ENCODE data around the gene SLC44A1.

Gene SLC44A1

DNA sequence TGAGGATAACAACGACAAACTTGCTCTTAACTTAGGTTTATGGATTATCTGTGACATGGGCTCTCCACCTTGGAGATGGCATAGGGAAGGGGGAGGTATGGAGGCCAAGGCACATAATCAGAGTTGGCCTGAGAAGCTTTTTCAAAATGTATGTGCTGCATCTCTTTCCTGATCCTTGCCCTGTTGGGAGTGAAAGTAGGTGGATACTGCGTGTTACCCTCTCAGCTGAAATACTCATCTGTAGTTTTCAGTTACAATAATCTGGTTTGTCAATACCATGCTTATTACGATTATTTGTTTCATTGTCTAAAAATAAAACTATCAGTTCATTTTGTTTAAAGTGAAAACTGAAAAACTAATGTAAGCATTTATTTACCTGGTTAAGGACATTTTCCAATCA is 86.7 kb downstream of the SLC44A1 start:
- TF ChIP-seq, protein P1, sequence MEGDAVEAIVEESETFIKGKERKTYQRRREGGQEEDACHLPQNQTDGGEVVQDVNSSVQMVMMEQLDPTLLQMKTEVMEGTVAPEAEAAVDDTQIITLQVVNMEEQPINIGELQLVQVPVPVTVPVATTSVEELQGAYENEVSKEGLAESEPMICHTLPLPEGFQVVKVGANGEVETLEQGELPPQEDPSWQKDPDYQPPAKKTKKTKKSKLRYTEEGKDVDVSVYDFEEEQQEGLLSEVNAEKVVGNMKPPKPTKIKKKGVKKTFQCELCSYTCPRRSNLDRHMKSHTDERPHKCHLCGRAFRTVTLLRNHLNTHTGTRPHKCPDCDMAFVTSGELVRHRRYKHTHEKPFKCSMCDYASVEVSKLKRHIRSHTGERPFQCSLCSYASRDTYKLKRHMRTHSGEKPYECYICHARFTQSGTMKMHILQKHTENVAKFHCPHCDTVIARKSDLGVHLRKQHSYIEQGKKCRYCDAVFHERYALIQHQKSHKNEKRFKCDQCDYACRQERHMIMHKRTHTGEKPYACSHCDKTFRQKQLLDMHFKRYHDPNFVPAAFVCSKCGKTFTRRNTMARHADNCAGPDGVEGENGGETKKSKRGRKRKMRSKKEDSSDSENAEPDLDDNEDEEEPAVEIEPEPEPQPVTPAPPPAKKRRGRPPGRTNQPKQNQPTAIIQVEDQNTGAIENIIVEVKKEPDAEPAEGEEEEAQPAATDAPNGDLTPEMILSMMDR (IDR thresholded peaks at IDR 0.05; ENCODE audit: low read depth, low read length), result no peak
- no peak overlapping the region for H3K4me3 ChIP-seq (ENCODE audit: low read depth, low read length)

DNA sequence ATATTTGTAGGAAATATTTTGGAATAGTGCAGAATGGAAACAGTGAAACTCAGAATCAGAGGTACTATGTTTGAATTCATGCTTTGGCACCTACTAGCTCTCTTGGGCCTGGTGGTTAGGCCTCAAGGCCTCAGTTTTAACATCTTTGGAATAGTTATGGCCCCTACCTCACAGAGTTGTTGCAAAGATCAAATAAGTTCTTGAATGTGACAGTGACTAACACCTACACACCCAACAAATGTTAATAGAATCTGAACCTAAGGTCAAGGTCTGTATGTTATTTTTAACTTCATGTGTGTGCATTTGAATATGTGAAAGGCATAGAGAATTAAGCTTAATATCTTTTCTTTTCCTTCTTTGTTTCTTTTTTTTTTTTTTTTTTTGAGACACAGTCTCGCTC is 87.3 kb downstream of the SLC44A1 start:
- H3K4me3 ChIP-seq (ENCODE audit: low read depth, low read length), result no peak overlapping the region
- TF ChIP-seq, protein P1 (IDR thresholded peaks at IDR 0.05; ENCODE audit: low read depth, low read length), result no peak

DNA sequence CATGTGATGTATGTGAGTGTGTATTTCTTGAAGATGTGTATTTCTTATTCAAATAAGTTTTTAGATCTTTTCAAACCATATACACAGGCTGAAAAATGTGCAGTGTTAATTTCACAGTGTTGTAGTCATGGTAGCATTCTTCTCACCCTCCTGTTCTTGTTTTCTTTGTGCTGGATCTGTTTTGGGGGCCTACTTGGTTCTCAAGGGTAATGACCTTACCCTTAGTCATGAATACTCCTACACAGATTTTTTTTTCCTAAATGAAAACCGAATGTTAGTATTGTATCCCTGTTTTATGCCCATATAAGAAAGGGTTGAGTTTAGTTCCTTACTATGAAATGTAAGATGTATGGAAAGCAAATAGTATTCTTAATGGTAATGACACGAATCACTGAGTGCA is 88.0 kb downstream of the SLC44A1 start:
- TF ChIP-seq, protein P1 (IDR thresholded peaks at IDR 0.05; ENCODE audit: low read depth, low read length), result no peak
- H3K4me3 ChIP-seq (ENCODE audit: low read depth, low read length), result no peak overlapping the region

DNA sequence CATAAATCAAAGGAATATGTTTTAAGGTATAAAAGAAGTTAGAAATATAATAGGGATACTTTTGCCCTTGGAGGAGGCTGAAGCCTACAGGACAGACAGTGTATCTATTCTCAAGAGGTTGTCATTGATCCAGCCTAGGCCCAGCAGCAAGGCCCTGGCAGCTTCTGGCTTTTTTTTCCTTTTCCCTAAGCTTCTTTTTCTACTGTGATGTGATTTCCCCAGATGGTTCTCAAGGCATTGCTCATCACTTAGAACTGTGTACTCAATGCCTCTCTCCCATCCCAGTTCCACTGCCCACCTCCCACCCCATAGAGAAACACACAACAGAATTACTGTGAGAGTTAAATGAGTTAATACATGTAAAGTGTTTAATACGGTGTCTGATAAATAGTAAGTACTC is 88.6 kb downstream of the SLC44A1 start:
- TF ChIP-seq, protein P1 (IDR thresholded peaks at IDR 0.05; ENCODE audit: low read depth, low read length), result no peak
- no peak overlapping the region for H3K4me3 ChIP-seq (ENCODE audit: low read depth, low read length)

GRCh38 chr9:105333811-105334210 is 89.4 kb downstream of the SLC44A1 start:
- TF ChIP-seq, protein P1 (IDR thresholded peaks at IDR 0.05; ENCODE audit: low read depth, low read length), result no peak
- no peak overlapping the region for H3K4me3 ChIP-seq (ENCODE audit: low read depth, low read length)

- H3K4me3 ChIP-seq (ENCODE audit: low read depth, low read length), result no peak overlapping the region
- TF ChIP-seq, protein P1 (IDR thresholded peaks at IDR 0.05; ENCODE audit: low read depth, low read length), result no peak
These were observed 93.9 kb downstream of the SLC44A1 start for GRCh38 chr9:105338308-105338707.

GRCh38 chr9:105339849-105340248 is 95.4 kb downstream of the SLC44A1 start:
- TF ChIP-seq, protein P1 (IDR thresholded peaks at IDR 0.05; ENCODE audit: low read depth, low read length), result no peak

More at GRCh38 chr9:105339849-105340248, 95.4 kb downstream of the SLC44A1 start:
- no peak overlapping the region for H3K4me3 ChIP-seq (ENCODE audit: low read depth, low read length)
